Smooth muscle cell (in vitro differentiated cells): ENCODE data around the gene ZNF117. TPM values are rescaled to one million over a fixed set of nuclear protein-coding genes. Genes with fewer than 3 reads are reported as not detected.
A peak's percentile ranks its signal among the peaks of the same experiment; 100 is the strongest.
"Not testable (repeated sequence)": the region's sequence is repeated elsewhere in the genome, so short reads cannot be mapped to it uniquely, and the experiment has no call there.

Source experiments
- DNase-seq: peaks from one replicate; lab custom pipeline; 2025; ENCODE audit not compliant: unreplicated experiment; lab: John Stamatoyannopoulos, UW
- H2AFZ ChIP-seq: fragments of 200-600 bp; sonication (generic); 2 replicates; pipeline ENCODE4 v1.6.0; 2016; ENCODE audit warnings: antibody characterized with exemption, low read depth, mild to moderate bottlenecking
- H3F3A ChIP-seq: fragments of 200-600 bp; sonication (generic); 2 replicates; pipeline ENCODE4 v1.6.0; 2017; ENCODE audit warnings: antibody characterized with exemption, low read depth
- H3K27ac ChIP-seq: fragments of 200-600 bp; sonication (generic); 2 replicates; pipeline ENCODE4 v1.5.1; 2016; ENCODE audit warnings: low read depth, mild to moderate bottlenecking
- H3K27me3 ChIP-seq: fragments of 200-600 bp; sonication (generic); 2 replicates; pipeline ENCODE4 v1.6.1; 2016; ENCODE audit warnings: low read depth, mild to moderate bottlenecking
- H3K36me3 ChIP-seq: fragments of 200-600 bp; sonication (generic); 2 replicates; pipeline ENCODE4 v1.5.1; 2016; ENCODE audit warnings: low read depth
- H3K4me1 ChIP-seq: fragments of 200-600 bp; sonication (generic); 2 replicates; pipeline ENCODE4 v1.5.1; 2016; ENCODE audit warnings: low read depth
- H3K4me2 ChIP-seq: fragments of 200-600 bp; sonication (generic); 2 replicates; pipeline ENCODE4 v1.6.0; 2016; ENCODE audit warnings: mild to moderate bottlenecking
- H3K4me3 ChIP-seq: fragments of 200-600 bp; sonication (generic); 2 replicates; pipeline ENCODE4 v1.5.1; 2016; ENCODE audit warnings: mild to moderate bottlenecking
- H3K79me2 ChIP-seq: fragments of 200-600 bp; sonication (generic); 2 replicates; pipeline ENCODE4 v1.6.0; 2016; ENCODE audit warnings: low read depth, mild to moderate bottlenecking
- H3K9ac ChIP-seq: fragments of 200-600 bp; sonication (generic); 2 replicates; pipeline ENCODE4 v1.6.0; 2016; ENCODE audit warnings: low read depth
- H3K9me3 ChIP-seq: fragments of 200-600 bp; sonication (generic); replicated peaks from 2 replicates; pipeline ENCODE4 v1.5.1; 2016; ENCODE audit warnings: low read depth
- H4K20me1 ChIP-seq: fragments of 200-600 bp; sonication (generic); 2 replicates; pipeline ENCODE4 v1.6.0; 2016; ENCODE audit warnings: low read depth
- WGBS: methylation state at CpG from one replicate; pipeline ENCODE4 v1.1.7; 2016; ENCODE audit warnings: low lambda C conversion rate; 5-methylcytosine and 5-hydroxymethylcytosine counted together
- polyA plus RNA-seq: library from polyadenylated mRNA; unstranded; fragments of >200 nt; fragmentation: Nextera tagmentation; extraction: Ambion mirVana; gene quantifications from 2 replicates; pipeline ENCODE4 v1.2.1, GENCODE V29; 2016
- total RNA-seq: library from RNA; depleted of rRNA; stranded (reverse); fragments of >200 nt; gene quantifications from 2 replicates; pipeline ENCODE4 v1.2.3, GENCODE V29; 2014
- TF ChIP-seq, protein P1 (sequence below): fragments of 200-600 bp; sonication (generic); IDR thresholded peaks from 2 replicates; pipeline ENCODE4 v1.5.1; 2017; ENCODE audit warnings: borderline replicate concordance, mild to moderate bottlenecking, antibody characterized with exemption; ENCODE audit not compliant: insufficient read depth, poor library complexity, severe bottlenecking

ZNF117 gene
- total and polyA plus RNA-seq, 2 experiments from 2014 or later, result 1.4 to 11.5 TPM

DNA sequence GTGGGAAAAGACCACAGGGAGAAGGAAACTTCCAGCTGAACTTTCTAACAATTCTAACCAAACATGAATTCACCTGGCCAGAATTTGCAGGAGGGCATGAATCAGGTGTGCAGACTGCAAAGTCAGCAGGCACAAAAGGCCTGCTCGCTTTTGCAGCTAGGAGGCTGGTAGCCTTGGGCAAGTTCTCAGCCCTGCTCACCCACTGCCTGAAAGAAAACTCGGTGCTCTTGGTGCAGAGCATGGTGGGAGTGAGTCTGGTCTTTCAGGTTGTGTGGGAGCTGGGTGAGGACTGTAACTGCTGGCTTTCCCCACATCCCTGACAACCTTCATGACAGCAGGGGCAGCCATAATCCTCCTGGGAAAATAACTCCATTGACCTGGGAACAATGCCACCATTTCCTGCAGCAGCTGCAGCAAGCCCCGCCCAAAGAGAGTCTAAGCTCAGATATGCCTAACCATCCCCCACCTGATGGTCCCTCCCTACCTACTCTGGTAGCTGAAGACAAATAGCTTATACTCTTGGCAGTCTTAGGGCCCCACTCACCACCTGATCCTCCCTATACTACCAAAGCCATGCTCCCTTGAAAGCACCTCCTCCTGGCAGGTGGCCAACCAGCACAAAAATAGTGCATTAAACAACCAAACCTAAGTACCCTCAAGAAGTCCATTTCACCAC lies 31.6 kb downstream of the ZNF117 start:
- TF ChIP-seq, protein P1, sequence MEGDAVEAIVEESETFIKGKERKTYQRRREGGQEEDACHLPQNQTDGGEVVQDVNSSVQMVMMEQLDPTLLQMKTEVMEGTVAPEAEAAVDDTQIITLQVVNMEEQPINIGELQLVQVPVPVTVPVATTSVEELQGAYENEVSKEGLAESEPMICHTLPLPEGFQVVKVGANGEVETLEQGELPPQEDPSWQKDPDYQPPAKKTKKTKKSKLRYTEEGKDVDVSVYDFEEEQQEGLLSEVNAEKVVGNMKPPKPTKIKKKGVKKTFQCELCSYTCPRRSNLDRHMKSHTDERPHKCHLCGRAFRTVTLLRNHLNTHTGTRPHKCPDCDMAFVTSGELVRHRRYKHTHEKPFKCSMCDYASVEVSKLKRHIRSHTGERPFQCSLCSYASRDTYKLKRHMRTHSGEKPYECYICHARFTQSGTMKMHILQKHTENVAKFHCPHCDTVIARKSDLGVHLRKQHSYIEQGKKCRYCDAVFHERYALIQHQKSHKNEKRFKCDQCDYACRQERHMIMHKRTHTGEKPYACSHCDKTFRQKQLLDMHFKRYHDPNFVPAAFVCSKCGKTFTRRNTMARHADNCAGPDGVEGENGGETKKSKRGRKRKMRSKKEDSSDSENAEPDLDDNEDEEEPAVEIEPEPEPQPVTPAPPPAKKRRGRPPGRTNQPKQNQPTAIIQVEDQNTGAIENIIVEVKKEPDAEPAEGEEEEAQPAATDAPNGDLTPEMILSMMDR, result no peak
- Histone ChIP-seq H3K36me3 (no peaks in the 10 kb centered on the region), H4K20me1 (no peaks in the 10 kb centered on the region)

DNA sequence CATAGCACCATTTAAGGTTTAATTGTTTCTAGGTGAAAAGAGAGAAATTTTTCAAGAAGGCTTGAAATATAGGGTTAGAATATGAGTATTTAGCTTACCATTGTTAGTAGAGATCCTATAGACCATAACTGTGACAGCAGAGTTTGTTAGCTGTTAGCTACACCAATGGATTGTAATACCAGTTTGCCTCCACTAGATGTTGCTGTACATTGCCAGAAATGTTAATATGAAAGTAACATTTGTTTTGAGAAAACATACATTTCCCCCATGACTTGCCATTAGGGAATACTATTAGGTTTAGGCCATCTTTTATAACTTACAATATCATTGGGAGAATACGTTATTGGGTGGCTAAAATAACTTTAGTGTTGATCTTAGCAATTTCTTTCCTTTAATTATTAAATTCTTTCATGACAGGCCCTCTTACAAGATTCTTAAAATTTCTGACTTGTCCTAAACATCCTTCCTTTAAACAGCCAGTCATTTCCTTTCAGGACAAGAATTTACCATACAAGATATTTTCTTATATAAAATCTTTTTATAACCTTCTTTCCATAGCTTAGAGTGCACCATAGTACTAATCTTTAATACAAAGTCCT lies 39.5 kb downstream of the ZNF117 start:
- no peaks in the 10 kb centered on the region for H3K36me3 ChIP-seq
- WGBS, result 0% methylated on average over 1 of the region's 1 CpG
- H3K79me2 ChIP-seq, result no peaks in the 10 kb centered on the region
- no peak overlapping the region for H3K4me2 ChIP-seq
- peaks cover 28% of the 10 kb centered on the region for H3K27me3 ChIP-seq
- no peaks in the 10 kb centered on the region for H3K9me3 ChIP-seq
- H3K9ac ChIP-seq, result no peak overlapping the region
- H2AFZ ChIP-seq, result no peak overlapping the region
- no peak overlapping the region for H3K27ac ChIP-seq
- TF ChIP-seq, protein P1, result peak; percentile 72
- H3K4me1 ChIP-seq, result peaks cover 7% of the 10 kb centered on the region
- no peaks in the 10 kb centered on the region for H3F3A ChIP-seq
- H3K4me3 ChIP-seq, result no peak overlapping the region
- DNase-seq, result no peak
- H4K20me1 ChIP-seq, result no peaks in the 10 kb centered on the region

More for the DNA sequence above, 31.6 kb downstream of the ZNF117 start:
- Histone ChIP-seq H2AFZ (no peak overlapping the region), H3K27ac (no peak overlapping the region), H3K4me1 (no peaks in the 10 kb centered on the region), H3K79me2 (no peaks in the 10 kb centered on the region), H3F3A (no peaks in the 10 kb centered on the region), H3K4me3 (no peak overlapping the region), H3K9ac (no peak overlapping the region), H3K27me3 (no peaks in the 10 kb centered on the region), H3K9me3 (peaks cover 3% of the 10 kb centered on the region), H3K4me2 (no peak overlapping the region)
- no peak for DNase-seq
- 79% methylated on average over 3 of the region's 3 CpGs for WGBS

DNA sequence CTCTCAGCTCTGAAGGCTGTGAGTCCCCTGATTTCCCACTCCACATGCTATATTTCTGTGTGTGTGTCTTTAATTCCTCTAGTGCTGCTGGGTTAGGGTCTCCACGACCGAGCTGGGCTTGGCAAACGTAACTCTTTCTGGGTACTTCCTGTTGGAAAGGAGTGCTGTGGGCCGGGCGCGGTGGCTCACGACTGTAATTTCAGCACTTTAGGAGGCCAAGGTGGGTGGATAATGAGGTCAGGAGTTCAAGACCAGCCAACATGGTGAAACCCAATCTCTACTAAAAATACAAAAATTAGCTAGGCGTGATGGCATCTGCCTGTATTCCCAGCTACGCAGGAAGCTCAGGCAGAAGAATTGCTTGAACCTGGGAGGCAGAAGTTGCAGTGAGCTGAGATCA lies 40.2 kb downstream of the ZNF117 start:
- peaks cover 35% of the 10 kb centered on the region for H3K27me3 ChIP-seq
- not testable (repeated sequence) for H3K9me3 ChIP-seq, H3K36me3 ChIP-seq, H3K4me2 ChIP-seq, H3K4me1 ChIP-seq, H3K79me2 ChIP-seq, H3K9ac ChIP-seq, H3F3A ChIP-seq, H2AFZ ChIP-seq, H3K27ac ChIP-seq, DNase-seq, H4K20me1 ChIP-seq, H3K4me3 ChIP-seq
- WGBS, result 84% methylated on average over 9 of the region's 9 CpGs

DNA sequence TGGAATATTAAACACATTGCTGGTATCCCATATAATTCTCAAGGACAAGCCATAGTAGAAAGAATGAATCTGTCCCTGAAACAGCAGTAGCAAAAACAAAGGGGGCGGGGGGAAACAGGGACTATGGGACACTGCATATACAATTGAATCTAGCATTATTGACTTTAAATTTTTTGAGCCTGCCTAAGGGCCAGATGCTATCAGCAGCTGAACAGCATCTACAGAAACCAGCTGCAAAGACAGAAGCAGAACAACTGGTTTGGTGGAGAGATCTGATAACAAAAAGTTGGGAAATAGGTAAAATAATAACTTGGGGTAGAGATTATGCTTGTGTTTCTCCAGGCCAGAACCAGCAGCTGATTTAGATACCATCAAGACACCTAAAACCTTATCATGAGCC lies 42.1 kb downstream of the ZNF117 start:
- not testable (repeated sequence) for H3F3A ChIP-seq, H3K79me2 ChIP-seq, H3K4me1 ChIP-seq, H3K36me3 ChIP-seq, H4K20me1 ChIP-seq, H3K9me3 ChIP-seq, H3K4me3 ChIP-seq, H3K4me2 ChIP-seq, H3K27ac ChIP-seq, DNase-seq, H3K9ac ChIP-seq, H2AFZ ChIP-seq
- H3K27me3 ChIP-seq, result peaks cover 36% of the 10 kb centered on the region
- WGBS, result 91% methylated on average over 1 of the region's 1 CpG
